AG08396 (cell line): ENCODE results near the gene SCAANT1.

ENCODE experiments used
- DNase-seq: peaks from one replicate; pipeline ENCODE4 v3.0.0; 2012; ENCODE audit warnings: low spot score, mixed read lengths

The SCAANT1 gene

GRCh38 chr3:63934041-63934866 lies 22.1 kb upstream of the SCAANT1 start:
- DNase-seq: no peak

- no peak for DNase-seq
Measured at GRCh38 chr3:63933459-63933858, 21.3 kb upstream of the SCAANT1 start.

GRCh38 chr3:63932509-63933212 lies 20.5 kb upstream of the SCAANT1 start:
- DNase-seq: no peak

- no peak for DNase-seq
Measured at GRCh38 chr3:63931290-63931689, 19.1 kb upstream of the SCAANT1 start.

- DNase-seq: no peak
Measured at GRCh38 chr3:63927422-63928280, 15.5 kb upstream of the SCAANT1 start.

GRCh38 chr3:63926309-63926708 lies 14.1 kb upstream of the SCAANT1 start:
- DNase-seq: no peak

- DNase-seq: no peak
Measured at GRCh38 chr3:63922491-63923199, 10.5 kb upstream of the SCAANT1 start.

- DNase-seq: no peak
Measured at GRCh38 chr3:63921741-63922482, 9.7 kb upstream of the SCAANT1 start.

GRCh38 chr3:63920001-63920400 lies 7.8 kb upstream of the SCAANT1 start:
- DNase-seq: no peak

GRCh38 chr3:63918321-63918720 lies 6.1 kb upstream of the SCAANT1 start:
- peak; percentile 61 for DNase-seq

GRCh38 chr3:63914312-63914711 lies 2.1 kb upstream of the SCAANT1 start:
- DNase-seq: peak; percentile 23

- peak; percentile 71 for DNase-seq
Measured at GRCh38 chr3:63912768-63913588, 795 bp upstream of the SCAANT1 start.

- DNase-seq: peak; percentile 34
Measured at GRCh38 chr3:63911509-63911872, 692 bp downstream of the SCAANT1 start.

- peak; percentile 20 for DNase-seq
Measured at GRCh38 chr3:63910891-63911290, 1.3 kb downstream of the SCAANT1 start.

GRCh38 chr3:63910001-63910400 lies 2.2 kb downstream of the SCAANT1 start:
- no peak for DNase-seq

GRCh38 chr3:63909431-63909830 lies 2.8 kb downstream of the SCAANT1 start:
- DNase-seq: no peak

GRCh38 chr3:63908776-63909175 lies 3.4 kb downstream of the SCAANT1 start:
- no peak for DNase-seq

- peak; percentile 25 for DNase-seq
Measured at GRCh38 chr3:63908081-63908736, 4.0 kb downstream of the SCAANT1 start.

- no peak for DNase-seq
Measured at GRCh38 chr3:63905731-63906620, 6.2 kb downstream of the SCAANT1 start.
